Effector memory CD4-positive, alpha-beta T cell (primary cell): Measurements from ENCODE around the gene PGGHG.

Source experiments
- DNase-seq, 3 donors: peaks; one replicate each; pipeline ENCODE4 v3.0.0-alpha.2; 2020
- H3K27ac ChIP-seq: 2 replicates; pipeline ENCODE4 v1.7.0; 2013; ENCODE audit warnings: mild to moderate bottlenecking, low read length, moderate library complexity; ENCODE audit not compliant: insufficient read depth, poor library complexity, severe bottlenecking
- H3K27me3 ChIP-seq: replicated peaks from 2 replicates; pipeline ENCODE4 v1.7.0; 2013; ENCODE audit warnings: mild to moderate bottlenecking, low read length; ENCODE audit not compliant: insufficient read depth, control insufficient read depth, poor library complexity, severe bottlenecking
- H3K36me3 ChIP-seq: 2 replicates; pipeline ENCODE4 v1.7.0; 2013; ENCODE audit warnings: mild to moderate bottlenecking, low read length, moderate library complexity; ENCODE audit not compliant: control insufficient read depth, insufficient read depth
- H3K4me1 ChIP-seq: 2 replicates; pipeline ENCODE4 v1.7.0; 2013; ENCODE audit warnings: low read length, mild to moderate bottlenecking; ENCODE audit not compliant: control insufficient read depth, insufficient read depth, poor library complexity, severe bottlenecking
- H3K4me3 ChIP-seq: 2 replicates; pipeline ENCODE4 v1.7.0; 2013; ENCODE audit warnings: low read length, low read depth, mild to moderate bottlenecking; ENCODE audit not compliant: insufficient read depth, poor library complexity, severe bottlenecking
- H3K9me3 ChIP-seq: 2 replicates; pipeline ENCODE4 v1.7.0; 2013; ENCODE audit warnings: mild to moderate bottlenecking, low read length, moderate library complexity; ENCODE audit not compliant: control insufficient read depth
- total RNA-seq, 3 donors: gene quantifications; one replicate each; lab custom pipeline; 2026; lab: John Stamatoyannopoulos, UW

Gene PGGHG
- total RNA-seq = 474 to 739 (median 536) reads per million in 3 donors

GRCh38 chr11:288478-289397 is at the start of gene PGGHG:
Gene PGGHG, plus strand, starts transcription at chr11:289126. Its CDS starts 691 bp downstream, at chr11:289817.
- peak; percentile 37 to 61 (median 48) for DNase-seq
- Histone ChIP-seq H3K27me3 (no peaks in the 10 kb centered on the region), H3K27ac (peak within 1 kb of the TSS; percentile 96), H3K4me1 (peaks cover 8% of the 10 kb centered on the region), H3K36me3 (peaks cover 22% of the 10 kb centered on the region), H3K9me3 (no peaks in the 10 kb centered on the region), H3K4me3 (peak within 1 kb of the TSS; percentile 90)

GRCh38 chr11:240315-240714 is 48.6 kb upstream of the PGGHG start:
- H3K4me3 ChIP-seq = no peak overlapping the region
- peaks cover 56% of the 10 kb centered on the region for H3K36me3 ChIP-seq
- no peaks in the 10 kb centered on the region for H3K27me3 ChIP-seq
- no peak overlapping the region for H3K27ac ChIP-seq
- no peaks in the 10 kb centered on the region for H3K9me3 ChIP-seq
- H3K4me1 ChIP-seq = peaks cover 12% of the 10 kb centered on the region
- DNase-seq = no peak

DNA sequence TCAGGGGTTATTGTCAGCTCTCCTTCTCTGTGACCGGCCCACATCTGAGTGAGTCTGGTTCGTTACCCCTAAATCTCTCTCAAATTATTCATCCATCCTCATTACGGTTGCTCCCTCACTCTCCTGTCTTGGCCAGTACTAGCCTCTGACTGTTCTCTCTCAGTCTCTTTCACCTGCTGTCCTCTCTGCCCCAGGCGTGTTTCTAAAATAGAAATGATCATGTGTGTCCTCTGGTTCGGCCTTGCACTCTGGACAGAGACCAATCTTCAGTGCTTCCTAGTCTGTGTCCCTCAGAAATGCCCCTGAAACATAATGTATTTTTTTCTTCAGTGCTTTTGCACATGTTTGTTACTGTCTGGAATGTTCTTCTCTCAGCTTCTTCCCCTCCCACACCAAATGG is 47.3 kb upstream of the PGGHG start:
- Histone ChIP-seq H3K9me3 (no peaks in the 10 kb centered on the region), H3K27ac (no peak overlapping the region), H3K4me1 (peaks cover 9% of the 10 kb centered on the region), H3K36me3 (peaks cover 68% of the 10 kb centered on the region), H3K27me3 (no peaks in the 10 kb centered on the region), H3K4me3 (no peak overlapping the region)
- no peak for DNase-seq

- H3K9me3 ChIP-seq = no peaks in the 10 kb centered on the region
- H3K4me1 ChIP-seq = no peaks in the 10 kb centered on the region
- H3K4me3 ChIP-seq = no peak overlapping the region
- DNase-seq = no peak
- H3K36me3 ChIP-seq = peaks cover 88% of the 10 kb centered on the region
- H3K27me3 ChIP-seq = no peaks in the 10 kb centered on the region
- no peak overlapping the region for H3K27ac ChIP-seq
Measured at GRCh38 chr11:244376-244775, 44.5 kb upstream of the PGGHG start.

DNA sequence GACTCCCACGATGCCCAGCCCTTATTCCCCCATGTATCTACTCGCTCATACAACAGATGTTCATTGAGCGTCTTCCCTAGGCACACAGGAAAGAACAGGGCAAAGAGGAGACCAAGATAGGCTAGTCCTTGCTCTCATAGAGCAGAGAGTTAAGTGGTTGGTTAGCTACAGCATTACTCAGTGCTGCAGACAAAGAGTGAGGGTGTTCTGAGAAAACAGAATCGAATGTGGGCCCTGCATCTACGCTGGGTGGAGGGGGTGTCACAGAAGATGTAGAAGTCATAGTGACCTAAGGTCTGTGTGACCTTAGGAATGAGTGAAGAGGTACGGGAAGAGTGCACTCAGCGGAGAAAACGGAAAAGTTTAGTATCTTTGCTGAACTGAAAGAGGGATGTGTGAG is 39.9 kb upstream of the PGGHG start:
- DNase-seq = no peak
- Histone ChIP-seq H3K27ac (no peak overlapping the region), H3K4me1 (no peaks in the 10 kb centered on the region), H3K36me3 (peaks cover 85% of the 10 kb centered on the region), H3K9me3 (no peaks in the 10 kb centered on the region), H3K27me3 (no peaks in the 10 kb centered on the region), H3K4me3 (no peak overlapping the region)

- no peak for DNase-seq
- peaks cover 73% of the 10 kb centered on the region for H3K36me3 ChIP-seq
- no peak overlapping the region for H3K27ac ChIP-seq
- no peak overlapping the region for H3K4me3 ChIP-seq
- no peaks in the 10 kb centered on the region for H3K4me1 ChIP-seq
- H3K9me3 ChIP-seq = no peaks in the 10 kb centered on the region
- no peaks in the 10 kb centered on the region for H3K27me3 ChIP-seq
Measured at GRCh38 chr11:250274-250673, 38.7 kb upstream of the PGGHG start.

DNA sequence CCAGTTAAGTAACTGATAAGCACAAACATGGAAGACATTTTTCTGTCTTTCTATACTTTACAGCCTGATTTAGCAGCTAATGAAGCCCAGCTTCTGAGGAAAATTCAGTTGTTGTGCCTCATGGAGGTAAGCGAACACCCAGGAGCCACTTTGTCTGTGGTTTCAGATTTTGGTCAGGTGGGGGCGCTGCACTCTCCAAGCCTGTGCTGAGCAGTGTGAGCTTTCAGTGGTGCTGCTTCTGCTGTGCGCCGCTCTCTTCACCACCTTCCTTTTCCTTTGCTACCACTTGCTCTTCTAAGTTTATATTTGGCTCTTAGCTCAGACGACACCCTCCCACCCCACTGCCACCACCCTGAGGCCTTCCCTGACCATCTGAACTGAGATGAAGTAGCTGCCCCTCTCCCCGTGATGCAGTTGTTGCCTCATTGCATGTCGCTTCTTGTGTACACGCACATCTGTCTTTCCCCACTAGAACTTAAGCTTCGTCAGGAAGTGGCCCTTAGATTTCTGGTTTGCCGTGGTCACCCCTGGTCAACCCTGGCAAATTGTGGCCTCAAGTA is 38.1 kb upstream of the PGGHG start:
- peak; percentile 57 to 70 (median 67) for DNase-seq
- no peaks in the 10 kb centered on the region for H3K27me3 ChIP-seq
- H3K9me3 ChIP-seq = no peaks in the 10 kb centered on the region
- H3K27ac ChIP-seq = no peak overlapping the region
- no peaks in the 10 kb centered on the region for H3K4me1 ChIP-seq
- peaks cover 67% of the 10 kb centered on the region for H3K36me3 ChIP-seq
- no peak overlapping the region for H3K4me3 ChIP-seq

DNA sequence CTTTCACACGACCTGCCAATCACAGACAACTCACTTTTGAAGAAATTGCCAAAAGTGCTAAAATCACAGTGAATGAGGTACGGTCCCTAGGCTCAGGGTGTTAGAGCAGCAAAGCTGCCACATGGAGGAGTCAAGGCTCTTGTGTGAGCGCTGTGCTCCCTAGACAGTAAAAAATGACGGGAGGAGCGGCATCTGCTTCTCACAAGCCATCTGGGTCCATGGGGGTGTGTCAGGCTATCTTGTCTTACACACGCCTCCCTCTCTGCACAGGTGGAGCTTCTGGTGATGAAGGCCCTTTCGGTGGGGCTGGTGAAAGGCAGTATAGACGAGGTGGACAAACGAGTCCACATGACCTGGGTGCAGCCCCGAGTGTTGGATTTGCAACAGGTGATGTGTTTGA is 37.4 kb upstream of the PGGHG start:
- no peaks in the 10 kb centered on the region for H3K27me3 ChIP-seq
- no peak overlapping the region for H3K27ac ChIP-seq
- no peaks in the 10 kb centered on the region for H3K9me3 ChIP-seq
- no peaks in the 10 kb centered on the region for H3K4me1 ChIP-seq
- H3K4me3 ChIP-seq = no peak overlapping the region
- H3K36me3 ChIP-seq = peaks cover 61% of the 10 kb centered on the region
- DNase-seq = no peak

- Histone ChIP-seq H3K27ac (no peak overlapping the region), H3K4me1 (no peaks in the 10 kb centered on the region), H3K36me3 (peaks cover 50% of the 10 kb centered on the region), H3K9me3 (no peaks in the 10 kb centered on the region), H3K27me3 (no peaks in the 10 kb centered on the region), H3K4me3 (no peak overlapping the region)
- DNase-seq = no peak
Measured at GRCh38 chr11:252666-253065, 36.3 kb upstream of the PGGHG start.
